ENCODE results near the gene BAIAP3. TPM values are rescaled to one million over a fixed set of nuclear protein-coding genes. Genes with fewer than 3 reads are reported as not detected.

The BAIAP3 gene
- polyA plus RNA-seq, 1 experiment: 0.19 TPM

GRCh38 chr16:1383556-1383955 is 50.1 kb downstream of the BAIAP3 start:
- POLR2A ChIA-PET: interaction anchor here (0.7 kb wide), 1 partner anchor 25 kb away, joined by 5 read pairs; no protein-coding TSS in a partner anchor
- Histone ChIP-seq H3K27ac (ENCODE audit: low read depth, low read length) (no peak overlapping the region), H3K27me3 (ENCODE audit: control insufficient read depth, insufficient read depth, low read length) (no peaks in the 10 kb centered on the region), H3K9me3 (ENCODE audit: control insufficient read depth, insufficient read depth, low read length) (no peaks in the 10 kb centered on the region; the same call in 1 of the 2 replicates), H3K4me3 (ENCODE audit: low read depth, low read length) (no peak overlapping the region)
- no peak for DNase-seq (ENCODE audit: low read depth, low spot score)
- no peak for TF ChIP-seq CTCF (IDR thresholded peaks at IDR 0.05; ENCODE audit: low read depth, low read length)
- CTCF ChIA-PET: no interaction called here

GRCh38 chr16:1385232-1385631 is 51.8 kb downstream of the BAIAP3 start:
- Histone ChIP-seq H3K27ac (ENCODE audit: low read depth, low read length) (no peak overlapping the region), H3K4me3 (ENCODE audit: low read depth, low read length) (no peak overlapping the region), H3K9me3 (ENCODE audit: control insufficient read depth, insufficient read depth, low read length) (no peaks in the 10 kb centered on the region; the same call in 1 of the 2 replicates), H3K27me3 (ENCODE audit: control insufficient read depth, insufficient read depth, low read length) (no peaks in the 10 kb centered on the region)
- CTCF ChIA-PET: no interaction called here
- POLR2A ChIA-PET: no interaction called here
- no peak for DNase-seq (ENCODE audit: low read depth, low spot score)
- TF ChIP-seq CTCF (IDR thresholded peaks at IDR 0.05; ENCODE audit: low read depth, low read length): no peak

- no peaks in the 10 kb centered on the region; the same call in 1 of the 2 replicates for H3K9me3 ChIP-seq (ENCODE audit: control insufficient read depth, insufficient read depth, low read length)
- H3K4me3 ChIP-seq (ENCODE audit: low read depth, low read length): no peak overlapping the region
- H3K27me3 ChIP-seq (ENCODE audit: control insufficient read depth, insufficient read depth, low read length): no peaks in the 10 kb centered on the region
- no peak overlapping the region for H3K27ac ChIP-seq (ENCODE audit: low read depth, low read length)
- DNase-seq (ENCODE audit: low read depth, low spot score): no peak
- ChIA-PET POLR2A (no interaction called here), CTCF (no interaction called here)
- TF ChIP-seq CTCF (IDR thresholded peaks at IDR 0.05; ENCODE audit: low read depth, low read length): no peak
Observed at GRCh38 chr16:1387331-1387730, 53.9 kb downstream of the BAIAP3 start.

- Histone ChIP-seq H3K27me3 (ENCODE audit: control insufficient read depth, insufficient read depth, low read length) (no peaks in the 10 kb centered on the region), H3K27ac (ENCODE audit: low read depth, low read length) (no peak overlapping the region), H3K4me3 (ENCODE audit: low read depth, low read length) (no peak overlapping the region), H3K9me3 (ENCODE audit: control insufficient read depth, insufficient read depth, low read length) (no peaks in the 10 kb centered on the region; the same call in 1 of the 2 replicates)
- ChIA-PET CTCF (no interaction called here), POLR2A (no interaction called here)
- DNase-seq (ENCODE audit: low read depth, low spot score): no peak
- TF ChIP-seq CTCF (IDR thresholded peaks at IDR 0.05; ENCODE audit: low read depth, low read length): no peak
Observed at GRCh38 chr16:1389762-1390161, 56.3 kb downstream of the BAIAP3 start.

- Histone ChIP-seq H3K9me3 (ENCODE audit: control insufficient read depth, insufficient read depth, low read length) (no peaks in the 10 kb centered on the region; the same call in 1 of the 2 replicates), H3K27me3 (ENCODE audit: control insufficient read depth, insufficient read depth, low read length) (no peaks in the 10 kb centered on the region), H3K27ac (ENCODE audit: low read depth, low read length) (no peak overlapping the region), H3K4me3 (ENCODE audit: low read depth, low read length) (no peak overlapping the region)
- DNase-seq (ENCODE audit: low read depth, low spot score): no peak
- ChIA-PET CTCF (no interaction called here), POLR2A (no interaction called here)
- no peak for TF ChIP-seq CTCF (IDR thresholded peaks at IDR 0.05; ENCODE audit: low read depth, low read length)
Observed at GRCh38 chr16:1390239-1390779, 56.9 kb downstream of the BAIAP3 start.
